ENCODE data around the gene FBXW4. TPM values are rescaled to one million over a fixed set of nuclear protein-coding genes. Genes with fewer than 3 reads are reported as not detected.

Gene FBXW4
- total RNA-seq, 4 donors from 2014 or later: 48.2 to 83.6 (median 71.3) TPM

DNA sequence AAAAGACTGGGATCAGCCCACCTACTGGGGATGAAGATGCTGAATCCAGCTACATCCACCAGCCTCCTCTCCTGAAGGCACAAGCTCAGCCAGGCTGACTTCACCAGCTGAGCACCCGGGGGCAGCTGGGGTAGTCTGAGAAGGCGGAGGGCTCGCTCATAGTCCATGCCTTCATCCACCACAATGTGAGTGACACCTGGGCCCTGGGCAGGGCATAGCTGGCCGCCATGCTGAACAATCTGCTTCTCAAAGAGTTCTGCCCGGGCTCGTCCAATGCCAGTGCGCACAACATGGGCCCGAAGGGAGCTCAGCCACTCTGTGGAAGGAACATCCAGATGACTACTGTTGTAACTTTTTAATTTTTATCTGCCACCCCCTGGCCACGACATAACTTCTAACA is 109.1 kb downstream of the FBXW4 start:
- Histone ChIP-seq H3K4me3 (no peak overlapping the region), H3K27me3 (no peaks in the 10 kb centered on the region), H3K36me3 (peaks cover 39% of the 10 kb centered on the region), H3K9me3 (no peaks in the 10 kb centered on the region), H3K4me1 (peaks cover 24% of the 10 kb centered on the region), H3K27ac (no peak overlapping the region)
- no peak for DNase-seq (ENCODE audit: low spot score in 2 of 2)
- TF ChIP-seq, protein P1, sequence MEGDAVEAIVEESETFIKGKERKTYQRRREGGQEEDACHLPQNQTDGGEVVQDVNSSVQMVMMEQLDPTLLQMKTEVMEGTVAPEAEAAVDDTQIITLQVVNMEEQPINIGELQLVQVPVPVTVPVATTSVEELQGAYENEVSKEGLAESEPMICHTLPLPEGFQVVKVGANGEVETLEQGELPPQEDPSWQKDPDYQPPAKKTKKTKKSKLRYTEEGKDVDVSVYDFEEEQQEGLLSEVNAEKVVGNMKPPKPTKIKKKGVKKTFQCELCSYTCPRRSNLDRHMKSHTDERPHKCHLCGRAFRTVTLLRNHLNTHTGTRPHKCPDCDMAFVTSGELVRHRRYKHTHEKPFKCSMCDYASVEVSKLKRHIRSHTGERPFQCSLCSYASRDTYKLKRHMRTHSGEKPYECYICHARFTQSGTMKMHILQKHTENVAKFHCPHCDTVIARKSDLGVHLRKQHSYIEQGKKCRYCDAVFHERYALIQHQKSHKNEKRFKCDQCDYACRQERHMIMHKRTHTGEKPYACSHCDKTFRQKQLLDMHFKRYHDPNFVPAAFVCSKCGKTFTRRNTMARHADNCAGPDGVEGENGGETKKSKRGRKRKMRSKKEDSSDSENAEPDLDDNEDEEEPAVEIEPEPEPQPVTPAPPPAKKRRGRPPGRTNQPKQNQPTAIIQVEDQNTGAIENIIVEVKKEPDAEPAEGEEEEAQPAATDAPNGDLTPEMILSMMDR (IDR thresholded peaks at IDR 0.05): no peak
- TF ChIP-seq POLR2AphosphoS5 (IDR thresholded peaks at IDR 0.05) (no peak), EP300 (IDR thresholded peaks at IDR 0.05) (no peak), POLR2A (IDR thresholded peaks at IDR 0.05) (no peak)
- 92% methylated on average over 9 of the region's 9 CpGs for whole genome bisulfite sequencing

DNA sequence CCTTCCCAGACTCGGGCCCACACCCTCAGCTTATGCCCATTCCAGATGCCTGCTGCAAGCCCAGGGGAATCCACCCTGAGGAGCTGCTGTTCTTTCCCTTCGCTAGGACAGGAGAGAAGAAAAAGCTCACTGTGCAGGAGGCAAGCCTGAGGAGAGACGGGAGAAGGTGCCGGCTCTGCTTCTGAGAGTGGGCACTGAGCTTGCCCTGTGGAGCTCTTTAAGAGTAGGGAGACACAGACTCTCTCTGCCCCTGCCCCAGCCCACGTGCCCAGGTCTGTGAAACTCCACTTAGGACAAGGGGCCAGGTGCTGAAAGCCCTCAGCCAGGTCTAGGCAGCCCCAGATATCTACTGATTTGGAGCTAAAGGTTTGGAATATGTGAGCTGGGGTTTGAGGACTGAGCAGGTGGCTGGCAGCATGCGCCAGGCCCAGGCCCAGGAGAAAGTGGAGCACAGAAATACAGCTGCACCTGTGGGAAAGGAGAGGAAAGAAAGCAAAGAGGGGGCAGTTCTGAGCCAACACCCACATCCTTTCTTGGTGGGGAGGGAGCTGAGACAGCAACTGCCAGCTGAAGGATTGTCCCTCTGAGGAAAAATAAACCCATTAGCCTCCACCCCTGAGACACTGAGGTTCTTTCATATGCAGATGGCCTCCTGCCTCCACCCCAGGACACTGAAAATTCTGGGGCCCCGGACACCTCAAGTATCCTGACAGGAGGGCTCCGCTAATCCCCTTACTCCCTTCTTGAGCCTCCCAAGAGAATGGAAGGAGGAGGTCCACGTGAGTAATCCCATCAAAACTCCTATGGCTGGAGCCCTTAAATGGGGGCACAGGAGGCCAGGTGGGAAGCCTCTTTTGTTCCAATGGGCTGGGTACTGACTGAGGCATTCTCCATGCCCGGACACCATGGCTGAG is 114.2 kb downstream of the FBXW4 start:
- H3K27ac ChIP-seq: no peak overlapping the region
- DNase-seq (ENCODE audit: low spot score in 2 of 2): no peak
- H3K4me3 ChIP-seq: no peak overlapping the region
- no peaks in the 10 kb centered on the region for H3K9me3 ChIP-seq
- H3K4me1 ChIP-seq: no peaks in the 10 kb centered on the region
- WGBS: 92% methylated on average over 8 of the region's 10 CpGs
- peaks cover 73% of the 10 kb centered on the region for H3K36me3 ChIP-seq
- TF ChIP-seq EP300 (IDR thresholded peaks at IDR 0.05): no peak
- no peak for TF ChIP-seq POLR2A (IDR thresholded peaks at IDR 0.05)
- no peak for TF ChIP-seq POLR2AphosphoS5 (IDR thresholded peaks at IDR 0.05)
- TF ChIP-seq, protein P1 (IDR thresholded peaks at IDR 0.05): no peak
- H3K27me3 ChIP-seq: no peaks in the 10 kb centered on the region

DNA sequence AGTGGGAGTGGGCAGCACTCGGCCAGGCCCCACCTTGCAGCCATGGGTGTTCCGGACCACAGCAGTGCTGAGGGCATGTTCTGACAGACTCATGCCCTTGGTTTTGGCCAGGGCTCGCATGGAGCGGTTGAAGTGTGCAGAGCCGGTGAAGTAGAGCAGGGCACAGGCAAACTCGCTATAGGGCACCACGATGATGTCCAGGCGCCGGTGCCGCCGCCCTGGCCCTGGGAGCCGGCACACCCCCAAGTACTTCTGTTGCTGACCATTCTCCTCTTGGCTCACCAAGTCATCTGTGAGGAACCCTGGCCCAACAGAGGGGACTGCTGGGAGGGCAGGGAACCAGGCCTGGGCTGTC is 115.5 kb downstream of the FBXW4 start:
- 94% methylated on average over 10 of the region's 12 CpGs for WGBS

DNA sequence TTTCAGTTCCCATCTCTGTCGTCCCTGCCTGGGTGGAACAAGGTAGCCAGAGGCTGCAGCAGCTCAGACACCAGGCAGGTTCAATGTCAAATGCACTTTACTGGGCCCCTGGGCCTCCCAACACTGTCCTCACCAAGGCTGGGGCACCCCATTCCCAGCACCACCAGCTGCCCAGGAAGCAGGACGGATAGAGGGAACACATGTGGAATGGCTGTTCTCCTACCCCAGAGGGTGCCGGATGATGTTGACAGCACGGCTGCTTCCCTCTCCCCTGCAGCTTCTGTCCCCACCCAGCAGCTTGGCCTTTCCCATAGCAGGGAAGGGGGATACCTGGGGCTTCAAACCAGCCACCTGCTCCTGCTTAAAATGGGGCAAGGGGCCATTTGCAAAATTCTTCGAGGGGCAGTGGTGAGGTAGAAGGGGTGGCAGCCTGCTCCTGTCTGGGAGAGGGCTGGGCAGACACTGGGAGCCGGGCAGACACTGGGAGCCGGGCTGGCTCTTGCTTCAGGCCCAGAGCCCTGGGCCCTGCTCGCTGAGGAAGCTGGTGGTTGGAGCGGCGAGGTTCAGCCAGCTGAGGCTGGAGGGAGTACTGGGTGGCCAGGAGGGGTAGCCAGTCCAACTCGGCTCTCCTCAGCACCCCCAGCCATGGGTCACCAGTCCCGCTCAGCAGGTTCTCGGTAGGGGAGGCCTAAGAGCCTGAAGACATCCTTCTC is 116.0 kb downstream of the FBXW4 start:
- Histone ChIP-seq H3K36me3 (peaks cover 60% of the 10 kb centered on the region), H3K4me1 (no peaks in the 10 kb centered on the region), H3K9me3 (no peaks in the 10 kb centered on the region), H3K27me3 (no peaks in the 10 kb centered on the region), H3K27ac (no peak overlapping the region), H3K4me3 (no peak overlapping the region)
- WGBS: 80% methylated on average over 2 of the region's 13 CpGs
- TF ChIP-seq POLR2A (IDR thresholded peaks at IDR 0.05) (no peak), POLR2AphosphoS5 (IDR thresholded peaks at IDR 0.05) (no peak), EP300 (IDR thresholded peaks at IDR 0.05) (no peak)
- TF ChIP-seq, protein P1 (IDR thresholded peaks at IDR 0.05): no peak
- no peak for DNase-seq (ENCODE audit: low spot score in 2 of 2)

More for the DNA sequence above, 115.5 kb downstream of the FBXW4 start:
- no peaks in the 10 kb centered on the region for H3K4me1 ChIP-seq
- peaks cover 64% of the 10 kb centered on the region for H3K36me3 ChIP-seq
- H3K27ac ChIP-seq: no peak overlapping the region
- H3K4me3 ChIP-seq: no peak overlapping the region
- H3K9me3 ChIP-seq: no peaks in the 10 kb centered on the region
- no peak for DNase-seq (ENCODE audit: low spot score in 2 of 2)
- TF ChIP-seq, protein P1 (IDR thresholded peaks at IDR 0.05): no peak
- no peak for TF ChIP-seq POLR2A (IDR thresholded peaks at IDR 0.05)
- no peaks in the 10 kb centered on the region for H3K27me3 ChIP-seq

DNA sequence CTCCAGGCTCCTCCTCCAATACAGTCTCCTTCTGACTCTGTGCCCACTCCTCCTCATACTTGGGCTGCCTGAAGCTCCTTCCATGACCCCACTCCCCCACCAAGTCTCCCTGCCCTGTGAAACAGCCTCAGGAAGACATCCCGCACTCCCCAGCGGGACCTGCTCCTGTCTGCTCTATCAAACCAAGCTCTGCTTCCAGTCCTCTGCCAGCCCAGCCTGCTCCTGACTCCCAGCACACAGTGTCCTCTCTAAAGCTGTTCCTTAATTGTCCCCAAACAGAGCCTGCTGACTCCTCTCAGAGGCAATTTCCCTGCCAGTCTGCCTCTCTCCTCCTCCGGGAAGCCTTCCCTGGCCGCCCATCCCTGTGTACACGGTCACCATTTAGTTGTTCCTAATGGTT is 116.8 kb downstream of the FBXW4 start:
- 96% methylated on average over 5 of the region's 5 CpGs for WGBS
- Histone ChIP-seq H3K4me1 (no peaks in the 10 kb centered on the region), H3K27ac (no peak overlapping the region), H3K9me3 (no peaks in the 10 kb centered on the region), H3K4me3 (no peak overlapping the region), H3K36me3 (peaks cover 52% of the 10 kb centered on the region), H3K27me3 (no peaks in the 10 kb centered on the region)
- DNase-seq (ENCODE audit: low spot score in 2 of 2): no peak
- no peak for TF ChIP-seq EP300 (IDR thresholded peaks at IDR 0.05)
- TF ChIP-seq, protein P1 (IDR thresholded peaks at IDR 0.05): no peak
- TF ChIP-seq POLR2A (IDR thresholded peaks at IDR 0.05): no peak

Data from suprapubic skin (tissue), 4 donors.